IPS-20b (cell line): ENCODE results near the gene ZNF710.
A peak's percentile ranks its signal among the peaks of the same experiment; 100 is the strongest.
"Not testable (repeated sequence)": the region's sequence is repeated elsewhere in the genome, so short reads cannot be mapped to it uniquely, and the experiment has no call there.

Source experiments
- H3K27ac ChIP-seq: one replicate; pipeline ENCODE4 v1.5.1; 2013; ENCODE audit warnings: low read length
- H3K27me3 ChIP-seq: 2 replicates; pipeline ENCODE4 v1.6.1; 2013; ENCODE audit warnings: mild to moderate bottlenecking, low read length, inconsistent platforms; ENCODE audit not compliant: insufficient read depth
- H3K36me3 ChIP-seq: 2 replicates; pipeline ENCODE4 v1.6.1; 2013; ENCODE audit warnings: low read depth, mild to moderate bottlenecking, inconsistent platforms, low read length, moderate library complexity; ENCODE audit not compliant: insufficient read depth
- H3K4me1 ChIP-seq: 2 replicates; pipeline ENCODE4 v1.6.1; 2013; ENCODE audit warnings: mild to moderate bottlenecking, control low read depth, inconsistent platforms, low read length, moderate library complexity; ENCODE audit not compliant: insufficient read depth
- H3K4me3 ChIP-seq: 2 replicates; pipeline ENCODE4 v1.5.1; 2013; ENCODE audit warnings: mild to moderate bottlenecking, low read length, inconsistent platforms
- H3K9ac ChIP-seq: 2 replicates; pipeline ENCODE4 v1.6.1; 2013; ENCODE audit warnings: low read depth, mild to moderate bottlenecking, inconsistent platforms, low read length, moderate library complexity
- H3K9me3 ChIP-seq: 2 replicates; pipeline ENCODE4 v1.6.1; 2013; ENCODE audit warnings: mild to moderate bottlenecking, low read depth, low read length, inconsistent platforms; ENCODE audit not compliant: insufficient read depth

Gene ZNF710

DNA sequence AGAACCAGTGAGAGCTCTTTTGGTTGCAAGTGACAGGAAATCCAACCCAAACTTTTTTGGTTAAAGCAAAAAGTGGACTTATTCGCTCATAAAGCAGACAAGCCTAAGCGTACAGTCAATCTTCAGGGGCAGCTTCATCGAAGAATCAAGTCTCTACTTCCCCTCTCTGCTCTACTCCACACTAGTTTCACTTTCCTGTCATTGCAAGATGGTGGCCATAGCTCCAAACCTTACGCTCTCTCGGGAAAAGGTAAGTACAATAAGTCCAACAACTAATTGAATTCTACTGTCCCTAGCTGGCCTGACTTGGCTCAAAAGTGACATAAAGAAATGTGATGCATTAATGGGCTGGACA, 24.9 kb upstream of the ZNF710 start:
- Histone ChIP-seq H3K9me3 (no peaks in the 10 kb centered on the region; the same call in 1 of the 2 replicates), H3K9ac (no peak overlapping the region), H3K4me1 (no peaks in the 10 kb centered on the region), H3K27me3 (peaks cover 17% of the 10 kb centered on the region), H3K27ac (no peak overlapping the region), H3K4me3 (no peak overlapping the region), H3K36me3 (no peaks in the 10 kb centered on the region)

- H3K27me3 ChIP-seq: peaks cover 33% of the 10 kb centered on the region
- not testable (repeated sequence) for H3K9me3 ChIP-seq, H3K4me3 ChIP-seq, H3K9ac ChIP-seq, H3K36me3 ChIP-seq, H3K27ac ChIP-seq, H3K4me1 ChIP-seq
These were observed 23.3 kb upstream of the ZNF710 start for GRCh38 chr15:89977836-89978235.

DNA sequence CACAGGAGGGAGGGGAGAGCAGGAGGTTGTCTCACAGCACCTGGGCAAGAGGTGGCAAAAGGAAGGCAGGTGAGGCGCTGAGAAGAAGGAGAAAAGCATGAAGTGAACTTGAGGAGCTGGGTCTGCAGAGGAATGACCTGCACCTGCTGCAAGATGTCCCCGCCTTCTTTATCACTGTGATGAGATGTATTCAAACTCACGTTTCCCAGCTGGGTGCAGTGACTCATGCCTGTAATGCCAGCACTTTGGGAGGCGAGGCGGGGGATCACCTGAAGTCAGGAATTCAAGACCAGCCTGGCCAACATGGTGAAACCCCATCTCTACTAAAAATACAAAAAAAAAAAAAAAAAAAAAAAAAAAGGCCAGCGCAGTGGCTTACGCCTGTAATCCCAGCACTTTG, 22.2 kb upstream of the ZNF710 start:
- Histone ChIP-seq H3K9ac (no peak overlapping the region), H3K27me3 (peaks cover 44% of the 10 kb centered on the region), H3K36me3 (no peaks in the 10 kb centered on the region), H3K27ac (no peak overlapping the region), H3K4me1 (peaks cover 6% of the 10 kb centered on the region; the same call in 1 of the 2 replicates), H3K9me3 (no peaks in the 10 kb centered on the region; the same call in 1 of the 2 replicates), H3K4me3 (no peak overlapping the region)

DNA sequence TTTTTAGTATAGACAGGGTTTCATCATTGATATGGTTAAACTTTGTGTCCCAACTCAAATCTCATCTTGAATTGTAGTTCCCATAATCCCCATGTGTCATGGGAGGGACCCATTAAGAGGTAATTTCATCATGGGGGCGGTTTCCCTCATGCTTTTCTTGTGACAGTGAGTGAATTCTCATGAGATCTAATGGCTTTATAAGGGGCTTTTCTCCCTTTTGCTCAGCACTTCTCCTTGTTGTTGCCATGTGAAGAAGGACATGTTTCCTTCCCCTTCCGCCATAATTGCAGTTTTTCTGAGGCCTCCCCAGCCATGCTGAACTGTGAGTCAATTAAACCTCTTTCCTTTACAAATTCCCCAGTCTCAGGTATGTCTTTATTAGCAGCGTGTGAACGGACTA, 20.2 kb upstream of the ZNF710 start:
- Histone ChIP-seq H3K4me3 (no peak overlapping the region), H3K9ac (no peak overlapping the region), H3K27me3 (peaks cover 55% of the 10 kb centered on the region), H3K27ac (no peak overlapping the region), H3K4me1 (peaks cover 6% of the 10 kb centered on the region; the same call in 1 of the 2 replicates), H3K36me3 (no peaks in the 10 kb centered on the region), H3K9me3 (peaks cover 6% of the 10 kb centered on the region)

DNA sequence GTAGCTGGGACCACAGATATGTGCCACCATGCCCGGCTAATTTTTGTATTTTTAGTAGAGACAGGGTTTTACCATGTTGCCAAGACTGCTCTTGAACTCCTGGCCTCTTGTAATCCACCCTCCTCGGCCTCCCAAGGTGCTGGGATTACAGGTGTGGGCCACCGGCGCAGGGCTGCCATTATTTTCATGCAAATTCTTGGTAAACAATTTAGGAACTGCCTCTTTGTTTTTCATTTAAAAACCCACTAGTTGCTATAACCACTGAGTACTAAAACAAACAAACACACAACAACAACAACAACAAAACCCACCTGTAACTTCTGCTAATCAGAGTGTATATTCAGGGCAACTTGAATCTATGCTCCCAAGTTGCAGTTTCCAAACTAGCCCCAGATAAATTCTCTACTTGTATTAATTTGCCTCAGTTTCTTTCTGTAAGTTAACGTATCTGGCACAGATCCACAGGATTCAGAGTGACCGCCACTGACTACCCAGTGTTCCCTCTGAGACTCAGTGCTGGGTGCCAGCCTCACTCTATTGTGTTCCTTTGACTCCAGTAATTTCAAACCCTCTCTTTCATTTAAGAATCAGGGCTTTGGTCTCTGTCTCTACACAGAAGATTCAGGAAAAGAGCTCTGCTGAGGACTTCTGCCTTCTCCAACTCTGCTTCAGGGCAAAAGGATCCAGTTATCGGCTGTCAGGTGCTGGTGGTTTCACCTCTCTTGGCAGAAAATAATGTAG, 18.6 kb upstream of the ZNF710 start:
- Histone ChIP-seq H3K4me1 (peaks cover 6% of the 10 kb centered on the region; the same call in 1 of the 2 replicates), H3K9me3 (peaks cover 6% of the 10 kb centered on the region), H3K36me3 (no peaks in the 10 kb centered on the region), H3K9ac (no peak overlapping the region), H3K27ac (no peak overlapping the region), H3K27me3 (peaks cover 55% of the 10 kb centered on the region), H3K4me3 (peak overlapping the region; percentile 14; the same call in 1 of the 2 replicates)

DNA sequence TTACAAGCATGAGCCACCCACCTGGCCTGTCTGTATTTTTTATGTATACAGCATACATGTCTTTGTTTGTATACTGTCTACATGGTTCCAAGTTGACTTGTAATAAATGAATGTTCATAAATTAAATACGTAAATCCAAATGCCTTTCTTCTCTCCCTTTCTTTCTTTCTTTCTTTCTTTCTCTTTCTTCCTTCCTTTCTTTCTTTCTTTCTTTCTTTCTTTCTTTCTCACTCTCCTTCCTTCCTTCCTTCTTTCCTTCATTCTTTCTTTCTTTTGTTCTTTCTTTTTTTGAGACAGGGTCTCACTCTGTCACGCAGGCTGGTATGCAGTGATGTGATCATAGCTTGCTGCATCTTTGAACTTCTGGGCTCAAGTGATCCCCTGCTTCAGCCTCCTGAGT, 17.1 kb upstream of the ZNF710 start:
- Histone ChIP-seq H3K36me3 (no peaks in the 10 kb centered on the region), H3K9ac (no peak overlapping the region), H3K27me3 (peaks cover 55% of the 10 kb centered on the region), H3K4me3 (no peak overlapping the region), H3K27ac (no peak overlapping the region), H3K4me1 (peaks cover 6% of the 10 kb centered on the region; the same call in 1 of the 2 replicates), H3K9me3 (peaks cover 6% of the 10 kb centered on the region)

DNA sequence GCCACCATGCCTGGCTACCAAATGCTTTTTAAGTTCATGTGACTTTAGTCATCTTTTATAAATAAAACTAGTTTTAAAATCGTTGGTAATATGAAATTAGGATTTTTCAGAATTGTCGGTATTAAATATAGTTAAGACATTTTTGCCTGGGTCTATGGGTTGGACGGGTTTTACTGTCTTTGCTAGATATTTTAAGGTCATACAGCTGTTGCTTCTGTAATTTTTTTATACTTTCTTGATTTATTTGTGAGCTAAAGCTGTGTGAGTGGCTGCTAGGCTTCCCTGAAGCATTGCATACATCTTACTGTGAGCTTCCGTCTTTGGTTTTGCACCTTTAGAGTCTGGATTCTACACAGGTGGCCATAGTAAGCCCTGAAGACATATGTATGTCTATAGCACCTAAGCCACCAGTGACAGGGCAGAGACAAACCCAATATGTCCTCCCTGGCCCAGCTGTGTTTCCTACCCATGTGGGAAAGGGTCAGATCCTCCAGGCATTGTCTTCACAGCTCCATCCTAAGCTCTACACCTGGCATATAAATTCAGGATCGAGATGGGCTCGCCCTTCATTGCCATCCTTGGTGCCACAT, 16.6 kb upstream of the ZNF710 start:
- peaks cover 6% of the 10 kb centered on the region for H3K9me3 ChIP-seq
- no peak overlapping the region for H3K9ac ChIP-seq
- peaks cover 55% of the 10 kb centered on the region for H3K27me3 ChIP-seq
- no peak overlapping the region for H3K4me3 ChIP-seq
- no peak overlapping the region for H3K27ac ChIP-seq
- H3K36me3 ChIP-seq: no peaks in the 10 kb centered on the region
- peaks cover 6% of the 10 kb centered on the region; the same call in 1 of the 2 replicates for H3K4me1 ChIP-seq

- Histone ChIP-seq H3K27me3 (peaks cover 49% of the 10 kb centered on the region), H3K4me1 (peaks cover 6% of the 10 kb centered on the region; the same call in 1 of the 2 replicates), H3K36me3 (no peaks in the 10 kb centered on the region), H3K9me3 (peaks cover 6% of the 10 kb centered on the region), H3K4me3 (no peak overlapping the region), H3K9ac (no peak overlapping the region), H3K27ac (no peak overlapping the region)
These were observed 16.0 kb upstream of the ZNF710 start for GRCh38 chr15:89985111-89985510.

GRCh38 chr15:89991312-89991711, 9.8 kb upstream of the ZNF710 start:
- H3K9ac ChIP-seq: no peak overlapping the region

GRCh38 chr15:89993349-89993748, 7.8 kb upstream of the ZNF710 start:
- no peak overlapping the region for H3K27ac ChIP-seq
- H3K4me1 ChIP-seq: no peaks in the 10 kb centered on the region
- H3K27me3 ChIP-seq: no peaks in the 10 kb centered on the region
- no peaks in the 10 kb centered on the region for H3K36me3 ChIP-seq
- H3K9me3 ChIP-seq: no peaks in the 10 kb centered on the region
- no peak overlapping the region for H3K9ac ChIP-seq
- no peak overlapping the region for H3K4me3 ChIP-seq

More at GRCh38 chr15:89991312-89991711, 9.8 kb upstream of the ZNF710 start:
- H3K9me3 ChIP-seq: no peaks in the 10 kb centered on the region
- no peak overlapping the region for H3K27ac ChIP-seq
- H3K4me3 ChIP-seq: no peak overlapping the region
- H3K27me3 ChIP-seq: no peaks in the 10 kb centered on the region
- no peaks in the 10 kb centered on the region for H3K4me1 ChIP-seq
- H3K36me3 ChIP-seq: no peaks in the 10 kb centered on the region

GRCh38 chr15:89997079-89997478, 4.0 kb upstream of the ZNF710 start:
- no peaks in the 10 kb centered on the region for H3K9me3 ChIP-seq
- H3K27ac ChIP-seq: no peak overlapping the region
- H3K27me3 ChIP-seq: no peaks in the 10 kb centered on the region
- no peaks in the 10 kb centered on the region for H3K36me3 ChIP-seq
- H3K4me1 ChIP-seq: peaks cover 7% of the 10 kb centered on the region
- H3K4me3 ChIP-seq: no peak overlapping the region
- no peak overlapping the region for H3K9ac ChIP-seq

- Histone ChIP-seq H3K36me3 (no peaks in the 10 kb centered on the region), H3K27ac (no peak overlapping the region), H3K9me3 (no peaks in the 10 kb centered on the region), H3K4me3 (no peak overlapping the region), H3K4me1 (peaks cover 7% of the 10 kb centered on the region), H3K27me3 (peaks cover 3% of the 10 kb centered on the region), H3K9ac (no peak overlapping the region)
These were observed 2.9 kb upstream of the ZNF710 start for GRCh38 chr15:89998141-89998661.
